IMR-90 (cell line): ENCODE results near the gene ISM1. TPM values are rescaled to one million over a fixed set of nuclear protein-coding genes. Genes with fewer than 3 reads are reported as not detected.

Source experiments
- ATAC-seq: fragments of 200-7000 bp; cut with Tn5 transposase; 2 replicates; pipeline ENCODE4 v1.9.1; 2020; ENCODE audit warnings: low read depth, mild to moderate bottlenecking, moderate library complexity
- BruUV-seq: library from RNA; stranded (reverse); fragments of 400-500 nt; replicated peaks from 2 replicates; lab custom pipeline; 2021; lab: Mats Ljungman, UMichigan
- CTCF ChIA-PET: fragments of 300-600 bp; formaldehyde crosslinking; extraction: SDS; loops from one replicate; lab custom pipeline; 2021; ENCODE audit warnings: antibody characterized with exemption; lab: Yijun Ruan, JAX
- POLR2A ChIA-PET: fragments of 300-600 bp; sonication (Branson Sonifier 250); formaldehyde crosslinking; loops from one replicate; lab custom pipeline; 2022; ENCODE audit warnings: antibody characterized with exemption; ENCODE audit not compliant: unreplicated experiment; lab: Charles Lee
- DNase-seq: peaks from one replicate; pipeline ENCODE4 v3.0.0; 2013
- H2AFZ ChIP-seq: replicated peaks from 2 replicates; pipeline ENCODE3; 2013; ENCODE audit warnings: low read length, mild to moderate bottlenecking; ENCODE audit not compliant: poor library complexity
- H2AK5ac ChIP-seq: 2 replicates; pipeline ENCODE4 v1.6.1; 2013; ENCODE audit warnings: low read depth, low read length, inconsistent platforms
- H2AK9ac ChIP-seq: replicated peaks from 2 replicates; pipeline ENCODE3; 2013; ENCODE audit warnings: mild to moderate bottlenecking, low read depth, low read length, moderate library complexity; ENCODE audit not compliant: poor library complexity
- H2BK120ac ChIP-seq: 2 replicates; pipeline ENCODE4 v1.6.1; 2013; ENCODE audit warnings: low read depth, low read length, inconsistent platforms
- H2BK15ac ChIP-seq: 3 replicates; pipeline ENCODE4 v1.6.1; 2013; ENCODE audit warnings: low read depth, low read length, inconsistent platforms
- H2BK20ac ChIP-seq: 2 replicates; pipeline ENCODE4 v1.6.1; 2013; ENCODE audit warnings: low read depth, mild to moderate bottlenecking, inconsistent platforms, low read length, moderate library complexity
- H2BK5ac ChIP-seq: 2 replicates; pipeline ENCODE4 v1.6.1; 2013; ENCODE audit warnings: mild to moderate bottlenecking, low read depth, low read length, inconsistent platforms; ENCODE audit not compliant: poor library complexity, severe bottlenecking
- H3K14ac ChIP-seq: replicated peaks from 2 replicates; pipeline ENCODE4 v1.6.1; 2013; ENCODE audit warnings: low read depth, low read length, inconsistent platforms
- H3K18ac ChIP-seq: 2 replicates; pipeline ENCODE4 v1.6.1; 2013; ENCODE audit warnings: low read depth, low read length, control low read depth
- H3K23ac ChIP-seq: 2 replicates; pipeline ENCODE4 v1.6.1; 2013; ENCODE audit warnings: low read depth, low read length, inconsistent platforms
- H3K27ac ChIP-seq: 2 replicates; pipeline ENCODE4 v1.5.1; 2013; ENCODE audit warnings: mild to moderate bottlenecking, control low read depth, low read length; ENCODE audit not compliant: insufficient read depth
- H3K27me3 ChIP-seq: 2 replicates; pipeline ENCODE4 v1.6.1; 2013; ENCODE audit warnings: low read length; ENCODE audit not compliant: control insufficient read depth, insufficient read depth
- H3K36me3 ChIP-seq: 2 replicates; pipeline ENCODE4 v1.6.1; 2013; ENCODE audit warnings: low read length, mixed read lengths; ENCODE audit not compliant: control insufficient read depth, insufficient read depth
- H3K4ac ChIP-seq: 2 replicates; pipeline ENCODE4 v1.6.1; 2013; ENCODE audit warnings: low read depth, low read length, inconsistent platforms
- H3K4me1 ChIP-seq: 2 replicates; pipeline ENCODE4 v1.6.1; 2013; ENCODE audit warnings: low read length, mixed read lengths; ENCODE audit not compliant: control insufficient read depth, insufficient read depth
- H3K4me2 ChIP-seq: 2 replicates; pipeline ENCODE4 v1.6.1; 2013; ENCODE audit warnings: low read depth, mild to moderate bottlenecking, control low read depth, low read length, moderate library complexity
- H3K4me3 ChIP-seq: 2 replicates; pipeline ENCODE4 v1.5.1; 2013; ENCODE audit warnings: low read depth, mild to moderate bottlenecking, control low read depth, low read length, moderate library complexity; ENCODE audit not compliant: insufficient read depth
- H3K56ac ChIP-seq: 2 replicates; pipeline ENCODE4 v1.6.1; 2013; ENCODE audit warnings: low read length, inconsistent platforms; ENCODE audit not compliant: insufficient read depth; ENCODE audit errors: extremely low read depth
- H3K79me1 ChIP-seq, 2 experiments: 2 replicates each; pipeline ENCODE4 v1.6.1; 2013; ENCODE audit warnings: low read length in 2 of 2, inconsistent platforms in 1 of 2, low read depth in 1 of 2
- H3K9ac ChIP-seq: 2 replicates; pipeline ENCODE4 v1.6.1; 2013; ENCODE audit warnings: low read depth, low read length, control low read depth
- H3K9me1 ChIP-seq: 2 replicates; pipeline ENCODE4 v1.6.1; 2013; ENCODE audit warnings: low read length, inconsistent platforms; ENCODE audit not compliant: insufficient read depth
- H3K9me3 ChIP-seq: 2 replicates; pipeline ENCODE4 v1.6.1; 2013; ENCODE audit warnings: low read length; ENCODE audit not compliant: control insufficient read depth, insufficient read depth
- H4K20me1 ChIP-seq: 2 replicates; pipeline ENCODE4 v1.6.1; 2013; ENCODE audit warnings: low read length, inconsistent platforms; ENCODE audit not compliant: insufficient read depth
- H4K5ac ChIP-seq: 2 replicates; pipeline ENCODE4 v1.6.1; 2013; ENCODE audit warnings: mild to moderate bottlenecking, low read depth, low read length, control low read depth
- H4K8ac ChIP-seq, 2 experiments: 2 replicates each; pipeline ENCODE4 v1.6.1; 2013; ENCODE audit warnings: low read depth in 2 of 2, low read length in 2 of 2, control low read depth in 1 of 2, inconsistent platforms in 1 of 2
- H4K91ac ChIP-seq: 2 replicates; pipeline ENCODE4 v1.6.1; 2013; ENCODE audit warnings: low read depth, low read length, inconsistent platforms; ENCODE audit not compliant: insufficient read depth
- BHLHE40 ChIP-seq: fragments of 150-350 bp; IDR thresholded peaks from 2 replicates; pipeline ENCODE4 v1.6.1; 2016; ENCODE audit warnings: mild to moderate bottlenecking, low read depth, low read length
- CHD1 ChIP-seq: IDR thresholded peaks from 2 replicates; pipeline ENCODE4 v1.6.1; 2012; ENCODE audit warnings: low read depth, low read length, improper control_type of control experiment
- MAFK ChIP-seq: IDR thresholded peaks from 2 replicates; pipeline ENCODE4 v1.6.1; 2012; ENCODE audit warnings: low read depth, low read length, improper control_type of control experiment
- SMC3 ChIP-seq: fragments of 150-350 bp; IDR thresholded peaks from 2 replicates; pipeline ENCODE4 v1.6.1; 2016; ENCODE audit warnings: low read depth, mild to moderate bottlenecking, antibody characterized with exemption, low read length, moderate library complexity
- WGBS, 2 experiments: methylation state at CpG; one replicate each; pipeline versions ENCODE4 v1.1.5 to v1.1.7; 2013; ENCODE audit warnings: missing lambda C conversion rate in 2 of 2; ENCODE audit not compliant: insufficient read length in 1 of 2; ENCODE audit errors: extremely low coverage in 2 of 2; 5-methylcytosine and 5-hydroxymethylcytosine counted together
- dilution Hi-C: fragments of 300-500 bp; cut with HindIII; formaldehyde crosslinking; loops from one replicate; pipeline ENCODE4 v1.14.3; 2018; ENCODE audit warnings: low sequenced_read_pairs; ENCODE audit not compliant: unreplicated experiment
- in situ Hi-C: fragments of 300-500 bp; cut with MboI; formaldehyde crosslinking; loops from 3 replicates; pipeline ENCODE4 v1.14.3; 2019; ENCODE audit warnings: low sequenced_read_pairs, inconsistent platforms, mixed read lengths
- intact Hi-C: fragments of 100-400 bp; cut with micrococcal nuclease; formaldehyde crosslinking; loops from 2 replicates; pipeline ENCODE4 v1.10.0; 2022
- polyA plus RNA-seq, 3 experiments: library from polyadenylated mRNA; depleted of rRNA; stranded (reverse); fragments of >200 nt; gene quantifications; 2 replicates each; pipeline ENCODE4 v1.2.3, GENCODE V29; 2012; ENCODE audit warnings: low replicate concordance in 1 of 3
- total RNA-seq: library from RNA; depleted of rRNA; stranded (reverse); fragments of >200 nt; gene quantifications from 2 replicates; pipeline ENCODE4 v1.2.3, GENCODE V29; 2012

Gene ISM1
- total and polyA plus RNA-seq, 2 of the 4 experiments (the other 2 are of a cell fraction), result not detected

DNA sequence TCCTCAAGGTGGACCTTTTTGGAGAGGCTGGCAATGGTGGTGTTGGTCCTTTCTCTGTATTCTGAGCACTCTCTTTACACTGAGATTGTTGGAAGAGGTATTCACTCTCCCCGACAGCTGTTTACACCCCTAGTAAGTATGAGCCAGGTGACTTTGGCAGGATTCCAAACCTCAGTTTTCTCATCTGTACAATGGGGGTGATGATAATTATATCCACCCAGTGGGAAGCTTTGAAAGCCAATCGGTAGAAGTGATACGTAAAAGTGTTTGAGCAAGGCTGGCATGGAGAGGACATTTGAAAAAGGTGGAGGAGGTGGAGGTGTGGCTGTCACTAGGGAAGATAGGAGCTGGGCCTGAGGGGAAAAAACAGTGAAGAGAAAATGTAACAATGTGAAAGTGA is 35.5 kb downstream of the ISM1 start:
- H2AFZ ChIP-seq, result no peak overlapping the region
- no peak overlapping the region for H2BK20ac ChIP-seq
- ATAC-seq (no peak), DNase-seq (no peak)
- H4K8ac ChIP-seq, result no peak overlapping the region
- no peaks in the 10 kb centered on the region for H3K9me1 ChIP-seq
- H3K14ac ChIP-seq, result no peak overlapping the region
- H3K79me1 ChIP-seq, result no peaks in the 10 kb centered on the region
- H3K4me3 ChIP-seq, result no peak overlapping the region
- TF ChIP-seq CHD1 (no peak), SMC3 (no peak), BHLHE40 (no peak), MAFK (no peak)
- H4K91ac ChIP-seq, result no peak overlapping the region
- H3K9me3 ChIP-seq, result no peaks in the 10 kb centered on the region
- WGBS, 2 experiments, result 92% methylated on average over 2 of the region's 3 CpGs; no CpG with 5 or more reads in 1 of the 2 experiments
- in situ Hi-C loops (no loop called here), intact Hi-C loops (no loop called here), dilution Hi-C loops (no loop called here)
- no peak overlapping the region for H2AK9ac ChIP-seq
- H2BK5ac ChIP-seq, result no peak overlapping the region
- H3K27ac ChIP-seq, result no peak overlapping the region
- no TSS peak for BruUV-seq
- H3K56ac ChIP-seq, result no peak overlapping the region
- no peaks in the 10 kb centered on the region for H4K20me1 ChIP-seq
- no peak overlapping the region for H2BK120ac ChIP-seq
- H3K18ac ChIP-seq, result no peak overlapping the region
- ChIA-PET POLR2A (no interaction called here), CTCF (no interaction called here)
- H3K4ac ChIP-seq, result no peak overlapping the region
- H3K23ac ChIP-seq, result no peak overlapping the region
- H3K9ac ChIP-seq, result no peak overlapping the region
- H3K4me1 ChIP-seq, result no peaks in the 10 kb centered on the region
- no peak overlapping the region for H4K5ac ChIP-seq
- no peaks in the 10 kb centered on the region for H3K36me3 ChIP-seq
- no peaks in the 10 kb centered on the region; the same call in 1 of the 2 replicates for H3K27me3 ChIP-seq
- no peak overlapping the region for H2AK5ac ChIP-seq
- H2BK15ac ChIP-seq, result no peak overlapping the region
- no peak overlapping the region for H3K4me2 ChIP-seq
